Muscle of arm (tissue), 12 donors: ENCODE measurements around the gene DNAH7. TPM values are rescaled to one million over a fixed set of nuclear protein-coding genes. Genes with fewer than 3 reads are reported as not detected.
A peak's percentile ranks its signal among the peaks of the same experiment; 100 is the strongest.
"Not testable (repeated sequence)": the region's sequence is repeated elsewhere in the genome, so short reads cannot be mapped to it uniquely, and the experiment has no call there.

Experiments
- DNase-seq: peaks from one replicate; pipeline ENCODE4 v3.0.0-alpha.2; 2013
- polyA plus RNA-seq, 12 donors: library from polyadenylated mRNA; unstranded; fragments of 120-200 nt; gene quantifications; one replicate each; pipeline ENCODE4 v1.2.1, GENCODE V29; 2013; ENCODE audit not compliant: insufficient read length in 12 of 12

DNAH7 gene
- polyA plus RNA-seq, 12 donors = 0.12 to 0.71 (median 0.25) TPM; not detected in 2

- no peak for DNase-seq
Observed at GRCh38 chr2:195984923-195985726, 83.5 kb downstream of the DNAH7 start.

GRCh38 chr2:195967336-195967735 lies 101.3 kb downstream of the DNAH7 start:
- DNase-seq = no peak

GRCh38 chr2:195961873-195962272 lies 106.8 kb downstream of the DNAH7 start:
- no peak for DNase-seq

- DNase-seq = no peak
Observed at GRCh38 chr2:195959341-195959740, 109.3 kb downstream of the DNAH7 start.

- DNase-seq = no peak
Observed at GRCh38 chr2:195956725-195957124, 111.9 kb downstream of the DNAH7 start.

- DNase-seq = no peak
Observed at GRCh38 chr2:195945056-195945455, 123.6 kb downstream of the DNAH7 start.

- DNase-seq = no peak
Observed at GRCh38 chr2:195937176-195937575, 131.5 kb downstream of the DNAH7 start.

GRCh38 chr2:195934484-195934883 lies 134.2 kb downstream of the DNAH7 start:
- no peak for DNase-seq

GRCh38 chr2:195929531-195929930 lies 139.1 kb downstream of the DNAH7 start:
- DNase-seq = no peak

- DNase-seq = no peak
Observed at GRCh38 chr2:195925120-195925519, 143.5 kb downstream of the DNAH7 start.

GRCh38 chr2:195923889-195924288 lies 144.7 kb downstream of the DNAH7 start:
- DNase-seq = no peak

GRCh38 chr2:195917021-195917600 lies 151.5 kb downstream of the DNAH7 start:
- DNase-seq = not testable (repeated sequence)

- DNase-seq = no peak
Observed at GRCh38 chr2:195912079-195912478, 156.6 kb downstream of the DNAH7 start.

- no peak for DNase-seq
Observed at GRCh38 chr2:195910570-195910969, 158.1 kb downstream of the DNAH7 start.

GRCh38 chr2:195909926-195910325 lies 158.7 kb downstream of the DNAH7 start:
- no peak for DNase-seq

- no peak for DNase-seq
Observed at GRCh38 chr2:195907474-195907873, 161.2 kb downstream of the DNAH7 start.

- no peak for DNase-seq
Observed at GRCh38 chr2:195903956-195904355, 164.7 kb downstream of the DNAH7 start.

- DNase-seq = no peak
Observed at GRCh38 chr2:195902857-195903256, 165.8 kb downstream of the DNAH7 start.

GRCh38 chr2:195899226-195899625 lies 169.4 kb downstream of the DNAH7 start:
- DNase-seq = no peak

GRCh38 chr2:195898505-195899191 lies 170.0 kb downstream of the DNAH7 start:
- DNase-seq = peak; percentile 89

GRCh38 chr2:195891081-195891480 lies 177.6 kb downstream of the DNAH7 start:
- no peak for DNase-seq

GRCh38 chr2:195879153-195879552 lies 189.5 kb downstream of the DNAH7 start:
- no peak for DNase-seq

- DNase-seq = no peak
Observed at GRCh38 chr2:195871326-195871725, 197.3 kb downstream of the DNAH7 start.
